Sigmoid colon (tissue), 7 donors: ENCODE results near the gene CUTC. TPM values are rescaled to one million over a fixed set of nuclear protein-coding genes. Genes with fewer than 3 reads are reported as not detected.

Experiments
- DNase-seq: peaks from one replicate; pipeline ENCODE4 v3.0.0-alpha.2; 2019
- H3K27ac ChIP-seq, 4 donors: fragments of 200-600 bp; sonication (generic); one replicate each; pipeline ENCODE4 v1.5.1; 2016 to 2019; ENCODE audit warnings: mild to moderate bottlenecking in 1 of 4
- H3K27me3 ChIP-seq, 3 donors: fragments of 200-600 bp; sonication (generic); one replicate each; pipeline ENCODE4 v1.5.1; 2019; ENCODE audit warnings: mild to moderate bottlenecking in 1 of 3
- H3K36me3 ChIP-seq, 4 donors: fragments of 200-600 bp; sonication (generic); one replicate each; pipeline ENCODE4 v1.5.1; 2016 to 2019
- H3K4me1 ChIP-seq, 4 donors: fragments of 200-600 bp; sonication (generic); one replicate each; pipeline ENCODE4 v1.5.1; 2017 to 2019
- H3K4me3 ChIP-seq, 4 donors: fragments of 200-600 bp; sonication (generic); one replicate each; pipeline ENCODE4 v1.5.1; 2017 to 2019; ENCODE audit warnings: mild to moderate bottlenecking in 2 of 4, moderate library complexity in 1 of 4
- H3K9me3 ChIP-seq, 4 donors: fragments of 200-600 bp in 3 of 4; sonication (generic) in 3 of 4; one replicate each; pipeline versions ENCODE4 v1.5.1 to v1.6.1; 2013 to 2019
- CTCF ChIP-seq, 4 experiments: fragments of 450-650 bp in 3 of 4; fragments of 200-600 bp in 1 of 4; IDR thresholded peaks; one replicate each; pipeline ENCODE4 v1.5.1; 2016 to 2019; ENCODE audit warnings: antibody characterized with exemption in 4 of 4, mild to moderate bottlenecking in 3 of 4, moderate library complexity in 2 of 4
- EP300 ChIP-seq, 4 donors: sonication (generic); formaldehyde crosslinking; IDR thresholded peaks; one replicate each; pipeline ENCODE4 v1.6.1; 2017; ENCODE audit warnings: antibody characterized with exemption in 4 of 4
- POLR2A ChIP-seq, 2 donors: fragments of 450-650 bp; IDR thresholded peaks; one replicate each; pipeline ENCODE4 v1.6.1; 2016; ENCODE audit warnings: antibody characterized with exemption in 2 of 2, mild to moderate bottlenecking in 2 of 2, moderate library complexity in 2 of 2
- POLR2AphosphoS5 ChIP-seq, 4 donors: sonication (generic); formaldehyde crosslinking; IDR thresholded peaks; one replicate each; pipeline ENCODE4 v1.6.1; 2017; ENCODE audit warnings: antibody characterized with exemption in 4 of 4
- WGBS, 2 donors: extraction: QIAGEN DNeasy Blood & Tissue Kit; methylation state at CpG; one replicate each; pipeline ENCODE4 v1.1.7; 2013; 5-methylcytosine and 5-hydroxymethylcytosine counted together
- intact Hi-C: fragments of 100-400 bp; cut with DNase I; formaldehyde crosslinking; loops from one replicate; pipeline ENCODE4 v1.15.1; 2023
- polyA plus RNA-seq, 3 donors: library from polyadenylated mRNA; stranded (reverse); fragments of 200-250 nt; gene quantifications; one replicate each; pipeline ENCODE4 v1.2.3, GENCODE V29; 2013
- total RNA-seq, 4 donors: library from RNA; depleted of rRNA; stranded (reverse); fragments of >200 nt; gene quantifications; one replicate each; pipeline ENCODE4 v1.1.0, GENCODE V29; 2016
- donor health status: healthy with polysubstance abuse.
- donor health status: Bipolar disorder and iron deficiency.
- donor health status: healthy.

CUTC gene
- total and polyA plus RNA-seq, 7 donors = 16.4 to 30.7 (median 29.4) TPM

GRCh38 chr10:99750641-99751040, 18.6 kb downstream of the CUTC start:
- Histone ChIP-seq H3K36me3 (peaks cover 23 to 82% (median 30%) of the 10 kb centered on the region in 4 donors), H3K9me3 (no peaks in the 10 kb centered on the region), H3K4me1 (no peaks in the 10 kb centered on the region), H3K27me3 (no peaks in the 10 kb centered on the region), H3K4me3 (no peak overlapping the region), H3K27ac (no peak overlapping the region)
- intact Hi-C loops = no loop called here
- TF ChIP-seq CTCF (IDR thresholded peaks at IDR 0.05) (no peak), EP300 (IDR thresholded peaks at IDR 0.05) (no peak), POLR2AphosphoS5 (IDR thresholded peaks at IDR 0.05) (no peak), POLR2A (IDR thresholded peaks at IDR 0.05) (no peak)
- no peak for DNase-seq

GRCh38 chr10:99754670-99755069, 22.6 kb downstream of the CUTC start:
- Histone ChIP-seq H3K27me3 (no peaks in the 10 kb centered on the region), H3K4me1 (no peaks in the 10 kb centered on the region), H3K27ac (no peak overlapping the region), H3K9me3 (no peaks in the 10 kb centered on the region), H3K36me3 (peaks cover 14 to 85% (median 30%) of the 10 kb centered on the region in 4 donors), H3K4me3 (no peak overlapping the region)
- 92 to 93% methylated on average over 1 of the region's 1 CpG for WGBS, 2 donors
- TF ChIP-seq EP300 (IDR thresholded peaks at IDR 0.05) = no peak
- TF ChIP-seq POLR2AphosphoS5 (IDR thresholded peaks at IDR 0.05) = no peak
- no peak for TF ChIP-seq POLR2A (IDR thresholded peaks at IDR 0.05)
- TF ChIP-seq CTCF (IDR thresholded peaks at IDR 0.05) = no peak
- intact Hi-C loops = no loop called here
- no peak for DNase-seq

- intact Hi-C loops = no loop called here
- no peak for TF ChIP-seq CTCF (IDR thresholded peaks at IDR 0.05)
- TF ChIP-seq EP300 (IDR thresholded peaks at IDR 0.05) = no peak
- no peak for TF ChIP-seq POLR2AphosphoS5 (IDR thresholded peaks at IDR 0.05)
- no peak for TF ChIP-seq POLR2A (IDR thresholded peaks at IDR 0.05)
- WGBS, 2 donors = 98 to 100% methylated on average over 1 of the region's 1 CpG
- DNase-seq = no peak
- peaks cover 15 to 86% (median 33%) of the 10 kb centered on the region in 4 donors for H3K36me3 ChIP-seq
- H3K27me3 ChIP-seq = no peaks in the 10 kb centered on the region
- no peak overlapping the region for H3K27ac ChIP-seq
- no peak overlapping the region for H3K4me3 ChIP-seq
- no peaks in the 10 kb centered on the region for H3K4me1 ChIP-seq
- H3K9me3 ChIP-seq = no peaks in the 10 kb centered on the region
Measured at GRCh38 chr10:99756159-99756558, 24.1 kb downstream of the CUTC start.

GRCh38 chr10:99758211-99758891, 26.3 kb downstream of the CUTC start:
- DNase-seq = no peak
- H3K9me3 ChIP-seq = no peaks in the 10 kb centered on the region
- no peak overlapping the region for H3K27ac ChIP-seq
- H3K4me3 ChIP-seq = no peak overlapping the region
- TF ChIP-seq EP300 (IDR thresholded peaks at IDR 0.05) (no peak), CTCF (IDR thresholded peaks at IDR 0.05) (no peak), POLR2AphosphoS5 (IDR thresholded peaks at IDR 0.05) (no peak), POLR2A (IDR thresholded peaks at IDR 0.05) (no peak)
- H3K27me3 ChIP-seq = no peaks in the 10 kb centered on the region
- H3K4me1 ChIP-seq = no peaks in the 10 kb centered on the region
- 82 to 91% methylated on average over 2 of the region's 2 CpGs for WGBS, 2 donors
- intact Hi-C loops = no loop called here
- H3K36me3 ChIP-seq = peaks cover 15 to 78% (median 32%) of the 10 kb centered on the region in 4 donors

GRCh38 chr10:99760321-99760720, 28.3 kb downstream of the CUTC start:
- H3K9me3 ChIP-seq = no peaks in the 10 kb centered on the region
- TF ChIP-seq POLR2AphosphoS5 (IDR thresholded peaks at IDR 0.05) (no peak), EP300 (IDR thresholded peaks at IDR 0.05) (no peak)
- H3K4me1 ChIP-seq = no peaks in the 10 kb centered on the region
- DNase-seq = no peak
- no peak overlapping the region for H3K27ac ChIP-seq
- no peaks in the 10 kb centered on the region for H3K27me3 ChIP-seq
- H3K36me3 ChIP-seq = peaks cover 11 to 58% (median 24%) of the 10 kb centered on the region in 4 donors
- H3K4me3 ChIP-seq = no peak overlapping the region
- 93 to 97% methylated on average over 1 of the region's 1 CpG for WGBS, 2 donors
- intact Hi-C loops = no loop called here
